ENCODE results near the gene HNRNPK.
"Not testable (repeated sequence)": the region's sequence is repeated elsewhere in the genome, so short reads cannot be mapped to it uniquely, and the experiment has no call there.

HNRNPK gene

GRCh38 chr9:83976372-83976771 is 3.6 kb downstream of the HNRNPK start:
- DNase-seq: no peak

DNA sequence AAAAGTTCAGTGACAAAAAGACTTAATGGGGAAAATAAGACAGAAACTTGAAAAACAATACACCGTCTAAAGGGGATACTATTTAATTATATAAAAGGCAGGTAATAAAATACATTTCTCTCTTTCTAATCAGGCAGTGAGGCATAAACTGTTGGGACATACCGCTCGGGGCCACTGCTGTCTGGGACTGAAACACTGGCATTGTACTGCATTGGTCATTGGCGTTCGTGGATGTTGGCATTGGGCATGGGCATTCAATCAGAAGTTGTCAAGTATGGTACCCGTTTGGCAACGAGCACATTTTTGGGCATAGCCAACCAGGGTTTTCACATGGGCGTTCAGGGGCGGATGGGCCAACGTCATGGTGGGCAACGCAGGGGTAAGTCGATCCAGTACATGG is 4.7 kb downstream of the HNRNPK start:
- no peak for DNase-seq

DNA sequence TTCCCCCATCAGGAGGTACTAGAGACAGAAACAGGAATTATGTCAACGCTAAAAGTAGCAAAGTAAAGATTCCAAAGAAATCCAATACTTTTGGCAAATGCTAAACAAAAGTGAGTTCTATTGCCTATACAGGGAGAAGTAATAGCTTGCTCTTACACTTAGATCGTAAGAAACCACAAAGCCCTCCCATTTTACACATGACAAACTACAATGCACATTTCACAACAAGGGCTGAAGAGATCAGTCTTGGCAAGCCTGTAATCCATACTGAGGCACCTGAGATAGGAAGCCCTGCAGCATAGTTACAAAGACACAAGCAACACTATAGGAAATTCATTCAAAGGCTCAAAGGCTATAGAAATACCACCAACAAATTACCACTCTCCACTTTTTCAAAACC is 7.7 kb downstream of the HNRNPK start:
- no peak for DNase-seq

DNA sequence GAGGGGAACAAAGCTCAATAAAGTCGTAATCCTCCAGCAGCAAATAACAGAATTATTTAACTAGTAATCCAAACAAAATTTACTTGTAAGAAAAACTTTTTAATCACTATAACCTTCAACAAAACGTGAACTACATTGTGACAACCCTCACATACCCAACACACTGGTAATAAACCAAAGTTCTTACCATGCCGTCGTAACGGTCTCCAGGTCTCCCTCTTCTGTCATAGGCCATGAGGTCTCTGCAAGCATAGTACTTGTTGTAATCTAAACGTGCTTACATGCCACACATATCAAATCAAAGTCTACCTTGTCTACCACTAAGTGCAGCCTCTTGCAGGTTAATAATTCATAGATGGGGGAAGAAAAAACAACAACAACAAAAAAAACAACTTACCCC is 8.5 kb downstream of the HNRNPK start:
- DNase-seq: no peak

DNA sequence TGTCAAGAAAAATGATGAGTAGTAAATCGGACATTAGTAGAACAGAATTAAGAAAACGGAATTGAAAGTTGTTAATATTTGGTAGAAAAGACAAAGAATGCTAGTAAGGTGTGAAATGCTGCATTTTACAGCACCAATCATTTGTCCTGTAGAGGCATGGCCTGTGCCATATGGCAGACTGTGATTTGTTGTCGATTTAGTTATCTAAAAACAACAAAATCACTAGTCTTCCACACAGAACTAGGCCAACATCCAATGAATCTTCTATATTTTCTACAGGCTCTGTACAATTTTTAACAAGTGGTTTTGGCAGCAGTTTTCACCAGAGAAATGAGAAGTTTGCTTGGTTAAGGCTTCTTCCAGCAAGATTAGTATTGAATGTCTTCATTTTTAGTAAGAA is 10.4 kb downstream of the HNRNPK start:
- no peak for DNase-seq

- no peak for DNase-seq
These were observed 12.9 kb downstream of the HNRNPK start for GRCh38 chr9:83967073-83967472.

DNA sequence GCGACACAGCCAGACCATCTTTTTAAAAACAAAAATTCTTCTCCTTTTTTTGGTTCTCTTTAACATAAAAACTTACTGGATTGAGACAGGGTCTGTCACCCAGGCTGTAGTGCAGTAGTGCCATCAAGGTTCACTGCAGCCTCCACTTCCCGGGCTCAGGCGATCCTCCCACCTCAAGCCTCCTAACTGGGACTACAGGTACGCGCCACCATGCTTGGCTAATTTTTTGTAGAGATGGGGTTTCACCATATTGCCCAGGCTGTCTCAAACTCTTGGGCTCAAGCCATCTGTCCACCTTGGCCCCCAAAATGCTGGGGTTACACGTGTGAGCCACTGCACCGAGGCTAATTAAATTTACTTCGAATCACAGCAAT is 13.8 kb downstream of the HNRNPK start:
- DNase-seq: no peak

GRCh38 chr9:83965350-83966208 is 14.4 kb downstream of the HNRNPK start:
- peak in 1 of 2 experiments; percentile 46 for DNase-seq

DNA sequence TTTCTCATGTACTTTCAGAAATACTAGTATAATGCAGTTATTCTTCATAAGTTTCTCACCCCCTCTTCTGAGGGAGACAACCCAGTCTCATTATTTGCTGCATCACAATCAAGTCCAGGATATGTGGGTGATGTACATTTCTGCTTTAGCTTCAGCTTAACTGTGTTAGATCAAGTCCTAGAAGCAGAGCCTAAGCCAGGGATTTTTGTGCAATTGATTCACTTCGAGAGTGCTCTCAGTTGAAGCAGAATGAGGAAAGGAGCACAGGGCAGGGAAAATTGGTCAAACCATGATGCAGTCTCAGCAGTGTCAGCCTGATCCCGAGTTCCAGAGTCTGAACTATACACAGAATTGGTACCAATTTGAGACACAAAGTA is 15.1 kb downstream of the HNRNPK start:
- no peak for DNase-seq

- no peak for DNase-seq
These were observed 17.9 kb downstream of the HNRNPK start for GRCh38 chr9:83962165-83962564.

GRCh38 chr9:83960991-83961390 is 19.0 kb downstream of the HNRNPK start:
- DNase-seq: no peak

DNA sequence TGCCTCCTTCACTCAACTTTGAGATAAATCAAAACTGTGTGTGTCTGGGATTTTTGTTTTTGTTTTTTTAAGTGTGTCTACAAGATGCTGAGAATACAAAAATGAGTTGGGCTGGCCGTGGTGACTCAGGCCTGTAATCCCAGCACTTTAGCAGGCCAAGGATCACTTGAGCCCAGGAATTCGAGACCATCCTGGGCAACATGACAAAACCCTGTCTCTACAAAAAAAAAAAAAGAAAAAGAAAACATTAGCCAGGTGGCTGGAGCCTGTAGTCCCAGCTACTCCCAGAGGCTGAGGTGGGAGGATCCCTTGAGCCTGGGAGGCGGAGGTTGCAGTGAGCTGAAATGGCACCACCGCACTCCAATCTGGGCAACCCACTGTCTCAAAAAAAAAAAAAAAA is 21.0 kb downstream of the HNRNPK start:
- no peak for DNase-seq

GRCh38 chr9:83957248-83957513 is 22.8 kb downstream of the HNRNPK start:
- no peak for DNase-seq

DNA sequence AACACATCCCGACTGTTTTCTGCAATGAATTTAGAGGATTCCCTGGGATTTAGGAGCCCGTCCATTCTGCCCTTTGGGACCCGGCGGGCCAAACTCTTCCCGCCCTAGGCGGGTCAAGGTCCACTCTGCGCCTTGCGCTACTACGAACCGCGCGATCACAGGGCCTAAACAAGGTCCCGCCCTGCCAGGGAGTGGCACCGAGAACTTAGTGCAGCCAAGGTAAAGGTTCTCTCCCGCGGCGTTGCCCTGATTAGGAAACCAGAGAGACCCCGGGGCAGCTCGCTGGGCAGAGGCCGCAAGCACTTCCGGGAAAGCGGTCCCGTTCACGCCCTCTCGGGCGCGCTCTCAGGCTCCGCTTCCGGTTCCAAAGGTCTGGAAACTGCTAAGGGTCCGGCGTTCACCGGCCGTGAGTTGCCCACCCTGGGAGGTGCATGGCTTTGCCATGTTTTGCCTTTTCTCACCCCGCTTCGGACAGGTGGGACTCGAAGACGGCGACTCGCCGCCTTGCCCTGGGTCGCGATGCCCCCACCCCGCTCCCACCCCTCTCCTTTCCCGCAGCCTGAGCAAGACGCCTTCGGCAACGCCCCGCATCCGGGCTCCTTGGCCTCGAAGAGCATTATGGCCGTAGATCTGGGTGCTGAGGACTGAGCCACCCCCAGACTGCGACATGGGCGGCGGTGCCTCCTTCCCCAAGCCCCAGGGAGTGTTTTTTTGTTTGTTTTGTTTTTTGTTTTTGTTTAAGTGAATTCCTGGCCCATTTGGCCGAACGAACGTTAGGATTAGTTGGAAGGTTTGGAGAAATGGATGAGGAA is 23.4 kb downstream of the HNRNPK start:
- peak in 1 of 2 experiments; percentile 45 for DNase-seq

DNA sequence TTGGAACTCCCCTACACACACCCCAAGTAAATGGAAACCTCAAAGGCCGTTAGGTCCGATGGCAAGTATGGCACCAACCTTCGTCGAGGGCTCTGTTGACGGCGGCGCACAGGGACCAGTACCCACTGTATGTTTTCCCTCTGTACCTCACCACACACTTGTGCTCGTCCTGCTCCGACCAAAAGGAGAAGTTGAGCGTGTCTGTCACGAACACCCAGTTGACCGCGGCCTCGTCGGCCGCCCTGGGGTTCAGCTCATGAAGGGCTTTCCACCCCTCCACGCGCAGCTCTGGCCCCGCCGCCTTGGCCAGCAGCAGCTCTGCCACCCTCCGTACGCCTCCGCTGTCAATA is 24.0 kb downstream of the HNRNPK start:
- peak in 1 of 2 experiments; percentile 7 for DNase-seq

DNA sequence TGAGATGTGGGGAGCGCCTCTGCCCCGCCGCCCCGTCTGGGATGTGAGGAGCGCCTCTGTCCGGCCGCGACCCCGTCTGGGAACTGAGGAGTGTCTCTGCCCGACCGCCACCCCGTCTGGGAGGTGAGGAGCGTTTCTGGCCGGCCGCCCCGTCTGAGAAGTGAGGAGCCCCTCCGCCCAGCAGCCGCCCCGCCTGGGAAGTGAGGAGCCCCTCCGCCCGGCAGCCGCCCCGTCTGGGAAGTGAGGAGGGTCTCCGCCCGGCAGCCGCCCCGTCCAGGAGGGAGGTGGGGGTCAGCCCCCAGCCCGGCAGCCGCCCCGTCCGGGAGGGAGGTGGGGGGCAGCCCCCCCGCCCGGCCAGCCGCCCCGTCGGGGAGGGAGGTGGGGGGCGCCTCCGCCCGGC is 31.9 kb downstream of the HNRNPK start:
- not testable (repeated sequence) for DNase-seq

DNA sequence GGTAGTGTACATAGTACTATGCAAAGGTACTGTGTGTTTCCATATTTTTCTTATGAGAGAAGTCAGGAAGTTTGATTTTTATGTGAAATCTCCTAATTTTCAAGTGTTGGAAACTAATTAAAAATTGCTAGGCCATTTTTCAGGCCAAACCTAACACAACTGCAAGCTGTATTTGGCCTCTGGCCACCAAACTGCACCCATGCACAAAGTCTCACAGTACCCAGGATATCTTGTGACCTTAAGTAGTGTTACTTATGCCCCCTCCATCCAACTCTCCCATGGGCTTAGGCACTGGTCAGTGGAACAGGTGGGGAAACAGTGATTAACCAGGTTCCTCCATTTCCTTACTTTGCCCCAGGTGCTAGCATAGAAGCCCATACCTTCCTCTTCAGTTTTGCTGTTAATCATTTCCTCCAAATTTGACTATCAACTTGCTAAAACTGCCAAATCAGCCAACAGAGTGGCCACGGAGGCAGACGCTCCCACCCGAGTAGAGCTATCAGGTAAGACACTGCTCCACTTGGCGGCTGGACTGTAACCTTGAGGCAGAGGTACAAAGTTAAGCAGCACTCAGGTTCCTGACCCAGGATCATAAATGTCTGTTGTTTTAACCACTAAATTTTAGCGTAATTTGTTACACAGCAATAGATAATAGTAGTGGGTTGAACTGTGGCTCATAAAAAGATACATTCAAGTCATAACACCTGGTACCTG is 39.3 kb downstream of the HNRNPK start:
- no peak for DNase-seq

GRCh38 chr9:83937861-83938455 is 42.1 kb downstream of the HNRNPK start:
- DNase-seq: peak in 1 of 2 experiments; percentile 55

DNA sequence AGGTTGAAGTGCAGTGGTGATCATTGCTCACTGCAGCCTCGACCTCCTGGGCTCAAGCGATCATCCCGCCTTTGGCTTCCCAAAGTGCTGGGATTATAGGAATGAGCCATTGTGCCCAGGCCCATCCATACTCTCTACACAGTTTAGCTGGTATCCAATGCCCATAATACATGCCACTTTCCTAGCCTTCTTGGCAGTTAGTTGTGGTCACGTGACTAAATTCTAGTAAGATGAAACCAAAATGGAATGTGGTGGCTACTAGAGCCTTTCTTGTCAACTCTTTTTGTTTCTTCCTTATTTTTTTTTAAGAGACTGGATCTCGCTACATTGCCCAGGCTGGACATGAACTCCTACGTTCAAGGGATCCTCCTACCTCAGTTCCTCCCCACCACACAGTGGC is 43.5 kb downstream of the HNRNPK start:
- DNase-seq: no peak

GRCh38 chr9:83935276-83935935 is 44.6 kb downstream of the HNRNPK start:
- no peak for DNase-seq

DNA sequence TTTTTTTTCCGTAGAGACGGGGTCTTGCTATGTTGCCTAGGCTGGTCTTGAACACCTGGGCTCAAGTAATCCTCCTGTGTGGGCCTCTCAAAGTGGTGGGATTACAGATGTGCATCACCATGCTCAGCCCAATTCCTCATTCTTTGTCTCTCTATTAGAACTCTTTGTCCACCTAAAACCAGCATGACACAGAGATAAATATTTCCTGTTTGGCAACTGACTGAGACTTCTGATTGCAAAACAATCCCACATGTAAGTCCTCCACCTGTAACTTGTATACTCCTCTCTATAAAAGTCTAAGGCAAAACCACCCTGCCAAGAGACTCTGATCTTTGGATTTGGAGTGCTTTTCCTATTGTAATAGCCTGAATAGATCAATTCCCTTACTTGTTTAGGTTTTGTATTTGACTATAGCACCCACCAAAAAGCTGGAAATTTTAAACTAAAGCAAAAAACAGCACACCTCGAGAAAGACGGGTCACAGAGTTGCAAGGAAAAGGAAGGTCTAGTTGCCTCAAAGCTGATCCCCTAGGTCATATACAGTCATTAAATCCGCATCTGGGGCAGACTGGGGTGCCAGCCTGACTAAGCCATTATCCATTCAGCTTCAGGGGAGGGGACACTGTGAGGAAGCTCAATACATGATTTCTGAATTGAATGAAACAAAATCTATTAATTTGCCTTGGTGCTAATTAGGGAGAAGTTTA is 45.3 kb downstream of the HNRNPK start:
- no peak for DNase-seq

GRCh38 chr9:83933790-83934189 is 46.2 kb downstream of the HNRNPK start:
- DNase-seq: no peak
